B cell (primary cell): Measurements from ENCODE around the gene FRMD6. TPM values are rescaled to one million over a fixed set of nuclear protein-coding genes. Genes with fewer than 3 reads are reported as not detected.

Experiments used
- ATAC-seq: fragments of 200-7000 bp; cut with Tn5 transposase; one replicate; pipeline ENCODE4 v1.10.0; 2021; ENCODE audit warnings: low read depth, mild to moderate bottlenecking, moderate number of reproducible peaks, moderate library complexity
- CTCF ChIA-PET: fragments of 350-600 bp; sonication (Branson Sonifier 250); formaldehyde crosslinking; loops from one replicate; lab custom pipeline; 2021; ENCODE audit warnings: antibody characterized with exemption, inconsistent platforms; lab: Charles Lee
- POLR2A ChIA-PET: fragments of 350-600 bp; sonication (Branson Sonifier 250); formaldehyde crosslinking; loops from one replicate; lab custom pipeline; 2021; ENCODE audit warnings: antibody characterized with exemption; lab: Charles Lee
- DNase-seq: peaks from one replicate; pipeline ENCODE4 v3.0.0; 2013
- H2AFZ ChIP-seq: 2 replicates; pipeline ENCODE4 v1.6.1; 2012; ENCODE audit warnings: mild to moderate bottlenecking, low read depth, low read length; ENCODE audit not compliant: insufficient read depth, poor library complexity, severe bottlenecking
- H3K27ac ChIP-seq, 2 donors: 1 replicate in 1 of 2; 2 replicates in 1 of 2; pipeline ENCODE4 v1.5.1; 2012 to 2013; ENCODE audit warnings: low read length in 2 of 2, mild to moderate bottlenecking in 2 of 2, moderate library complexity in 1 of 2
- H3K27me3 ChIP-seq, 4 experiments: fragments of 200-600 bp in 1 of 4; sonication (generic) in 1 of 4; replicated peaks in 1 of 4; 1 replicate in 2 of 4; 2 replicates in 2 of 4; pipeline versions ENCODE4 v1.6.1 to v1.7.0; 2013 to 2016; ENCODE audit warnings: low read length in 3 of 4, mild to moderate bottlenecking in 2 of 4, mixed read lengths in 1 of 4, moderate library complexity in 1 of 4; ENCODE audit not compliant: insufficient read depth in 4 of 4, control insufficient read depth in 3 of 4; ENCODE audit errors: control extremely low read depth in 1 of 4
- H3K36me3 ChIP-seq, 2 experiments: replicated peaks in 1 of 2; 1 replicate in 1 of 2; 2 replicates in 1 of 2; pipeline versions ENCODE4 v1.6.1 to v1.7.1; 2013; ENCODE audit warnings: low read length in 1 of 2; ENCODE audit not compliant: insufficient read depth in 2 of 2, control insufficient read depth in 1 of 2; ENCODE audit errors: control extremely low read depth in 1 of 2, extremely low read depth in 1 of 2
- H3K4me1 ChIP-seq, 2 donors: fragments of 200-600 bp in 1 of 2; sonication (generic) in 1 of 2; 1 replicate in 1 of 2; 2 replicates in 1 of 2; pipeline versions ENCODE4 v1.5.1 to v1.6.1; 2013 to 2017; ENCODE audit warnings: low read length in 2 of 2; ENCODE audit not compliant: control insufficient read depth in 2 of 2, insufficient read depth in 2 of 2
- H3K4me2 ChIP-seq: replicated peaks from 2 replicates; pipeline ENCODE3; 2012; ENCODE audit warnings: mild to moderate bottlenecking, low read depth, low read length; ENCODE audit not compliant: poor library complexity, severe bottlenecking
- H3K4me3 ChIP-seq, 5 experiments: fragments of 200-600 bp in 1 of 5; sonication (generic) in 1 of 5; 1 replicate in 3 of 5; 2 replicates in 2 of 5; pipeline versions ENCODE4 v1.5.1 to v1.7.0; 2011 to 2016; ENCODE audit warnings: low read length in 4 of 5, mild to moderate bottlenecking in 4 of 5, low read depth in 2 of 5, control low read depth in 1 of 5, moderate library complexity in 1 of 5; ENCODE audit not compliant: insufficient read depth in 1 of 5; ENCODE audit errors: control extremely low read depth in 1 of 5, extremely low read depth in 1 of 5
- H3K79me2 ChIP-seq: fragments of 200-600 bp; sonication (generic); one replicate; pipeline ENCODE4 v1.6.0; 2016; ENCODE audit warnings: low read length; ENCODE audit not compliant: control insufficient read depth, insufficient read depth
- H3K9ac ChIP-seq: fragments of 200-600 bp; sonication (generic); 2 replicates; pipeline ENCODE4 v1.6.1; 2017; ENCODE audit warnings: mild to moderate bottlenecking, low read length, moderate library complexity
- H3K9me3 ChIP-seq, 3 donors: one replicate each; pipeline versions ENCODE4 v1.6.1 to v1.7.1; 2013; ENCODE audit warnings: low read length in 2 of 3; ENCODE audit not compliant: control insufficient read depth in 2 of 3, insufficient read depth in 1 of 3; ENCODE audit errors: control extremely low read depth in 1 of 3
- H4K20me1 ChIP-seq: 2 replicates; pipeline ENCODE4 v1.6.0; 2012; ENCODE audit warnings: mild to moderate bottlenecking, low read length; ENCODE audit not compliant: insufficient read depth, control insufficient read depth, poor library complexity, severe bottlenecking
- H3K27ac Mint-ChIP-seq: one replicate; pipeline ENCODE4 v1.8.0; 2021; ENCODE audit warnings: mixed read lengths
- H3K27me3 Mint-ChIP-seq: one replicate; pipeline ENCODE4 v1.8.0; 2021; ENCODE audit warnings: mixed read lengths
- H3K4me1 Mint-ChIP-seq: one replicate; pipeline ENCODE4 v1.8.0; 2021; ENCODE audit warnings: mixed read lengths
- H3K4me3 Mint-ChIP-seq: one replicate; pipeline ENCODE4 v1.8.0; 2021; ENCODE audit warnings: mixed read lengths
- H3K9me3 Mint-ChIP-seq: one replicate; pipeline ENCODE4 v1.8.0; 2022; ENCODE audit warnings: mixed read lengths; ENCODE audit not compliant: insufficient read depth
- EZH2 ChIP-seq: IDR thresholded peaks from 2 replicates; pipeline ENCODE4 v1.6.1; 2012; ENCODE audit warnings: borderline replicate concordance, low read depth, mild to moderate bottlenecking, moderate library complexity, low read length; ENCODE audit not compliant: insufficient read depth, poor library complexity, severe bottlenecking
- WGBS: methylation state at CpG from one replicate; pipeline ENCODE4 v1.1.5; 2013; ENCODE audit warnings: missing lambda C conversion rate; ENCODE audit not compliant: insufficient coverage; 5-methylcytosine and 5-hydroxymethylcytosine counted together
- intact Hi-C: fragments of 100-400 bp; cut with micrococcal nuclease; formaldehyde crosslinking; loops from one replicate; pipeline ENCODE4 v1.10.0; 2022
- polyA plus RNA-seq: library from polyadenylated mRNA; depleted of rRNA; stranded (reverse); fragments of >200 nt; gene quantifications from 2 replicates; pipeline ENCODE4 v1.2.3, GENCODE V29; 2012
- total RNA-seq, 2 donors: library from RNA; stranded (reverse); fragments of 120-200 nt in 1 of 2; gene quantifications; 1 replicate in 1 of 2; 2 replicates in 1 of 2; pipeline versions ENCODE4 v1.2.3 to v1.2.4, GENCODE V29; 2013 to 2022
- TF ChIP-seq, protein P1 (sequence below): fragments of 200-600 bp; IDR thresholded peaks from one replicate; pipeline ENCODE4 v1.8.0; 2022; ENCODE audit warnings: antibody characterized with exemption, mild to moderate bottlenecking

The FRMD6 gene
- total and polyA plus RNA-seq, 2 donors (not counting 1 experiment from before 2014, with no cell fraction given), result 0.03 to 0.30 TPM

GRCh38 chr14:51605575-51605974 is 46.1 kb upstream of the FRMD6 start:
- ChIA-PET POLR2A (no interaction called here), CTCF (no interaction called here)
- WGBS, result 80% methylated on average over 1 of the region's 2 CpGs
- no peaks in the 10 kb centered on the region for H3K36me3 ChIP-seq
- no peak overlapping the region for H3K27ac ChIP-seq
- Mint-ChIP-seq H3K9me3 (no peaks in the 10 kb centered on the region), H3K4me3 (no peak overlapping the region), H3K27ac (no peak overlapping the region), H3K27me3 (peaks cover 24% of the 10 kb centered on the region), H3K4me1 (no peaks in the 10 kb centered on the region)
- H3K9ac ChIP-seq, result no peak overlapping the region
- no peaks in the 10 kb centered on the region for H3K9me3 ChIP-seq
- intact Hi-C loops, result no loop called here
- H4K20me1 ChIP-seq, result no peaks in the 10 kb centered on the region
- no peak for ATAC-seq
- no peaks in the 10 kb centered on the region for H3K4me1 ChIP-seq
- no peak for TF ChIP-seq EZH2
- TF ChIP-seq, protein P1, sequence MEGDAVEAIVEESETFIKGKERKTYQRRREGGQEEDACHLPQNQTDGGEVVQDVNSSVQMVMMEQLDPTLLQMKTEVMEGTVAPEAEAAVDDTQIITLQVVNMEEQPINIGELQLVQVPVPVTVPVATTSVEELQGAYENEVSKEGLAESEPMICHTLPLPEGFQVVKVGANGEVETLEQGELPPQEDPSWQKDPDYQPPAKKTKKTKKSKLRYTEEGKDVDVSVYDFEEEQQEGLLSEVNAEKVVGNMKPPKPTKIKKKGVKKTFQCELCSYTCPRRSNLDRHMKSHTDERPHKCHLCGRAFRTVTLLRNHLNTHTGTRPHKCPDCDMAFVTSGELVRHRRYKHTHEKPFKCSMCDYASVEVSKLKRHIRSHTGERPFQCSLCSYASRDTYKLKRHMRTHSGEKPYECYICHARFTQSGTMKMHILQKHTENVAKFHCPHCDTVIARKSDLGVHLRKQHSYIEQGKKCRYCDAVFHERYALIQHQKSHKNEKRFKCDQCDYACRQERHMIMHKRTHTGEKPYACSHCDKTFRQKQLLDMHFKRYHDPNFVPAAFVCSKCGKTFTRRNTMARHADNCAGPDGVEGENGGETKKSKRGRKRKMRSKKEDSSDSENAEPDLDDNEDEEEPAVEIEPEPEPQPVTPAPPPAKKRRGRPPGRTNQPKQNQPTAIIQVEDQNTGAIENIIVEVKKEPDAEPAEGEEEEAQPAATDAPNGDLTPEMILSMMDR, result no peak
- H3K27me3 ChIP-seq, result peaks cover 0 to 7% (median 0%) of the 10 kb centered on the region in 4 experiments
- H3K4me3 ChIP-seq, result no peak overlapping the region
- H3K79me2 ChIP-seq, result no peaks in the 10 kb centered on the region
- no peak for DNase-seq
- no peak overlapping the region for H2AFZ ChIP-seq
- H3K4me2 ChIP-seq, result no peak overlapping the region

GRCh38 chr14:51607711-51608110 is 44.0 kb upstream of the FRMD6 start:
- no peak overlapping the region for H3K27ac Mint-ChIP-seq
- ChIA-PET POLR2A (no interaction called here), CTCF (no interaction called here)
- Histone ChIP-seq H3K27me3 (peaks cover 0 to 7% (median 0%) of the 10 kb centered on the region in 4 experiments), H2AFZ (no peak overlapping the region), H3K9me3 (no peaks in the 10 kb centered on the region), H3K4me1 (no peaks in the 10 kb centered on the region), H3K4me2 (no peak overlapping the region), H3K27ac (no peak overlapping the region), H4K20me1 (no peaks in the 10 kb centered on the region), H3K9ac (no peak overlapping the region), H3K79me2 (no peaks in the 10 kb centered on the region), H3K36me3 (no peaks in the 10 kb centered on the region), H3K4me3 (no peak overlapping the region)
- no peaks in the 10 kb centered on the region for H3K4me1 Mint-ChIP-seq
- no peak for DNase-seq
- TF ChIP-seq EZH2, result no peak
- TF ChIP-seq, protein P1, result no peak
- ATAC-seq, result no peak
- intact Hi-C loops, result no loop called here
- 81% methylated on average over 9 of the region's 12 CpGs for WGBS
- H3K9me3 Mint-ChIP-seq, result no peaks in the 10 kb centered on the region
- H3K27me3 Mint-ChIP-seq, result peaks cover 19% of the 10 kb centered on the region
- H3K4me3 Mint-ChIP-seq, result no peak overlapping the region
